Neural crest cell (in vitro differentiated cells): Measurements from ENCODE around the gene COLGALT1. TPM values are rescaled to one million over a fixed set of nuclear protein-coding genes. Genes with fewer than 3 reads are reported as not detected.
A peak's percentile ranks its signal among the peaks of the same experiment; 100 is the strongest.
"Not testable (repeated sequence)": the region's sequence is repeated elsewhere in the genome, so short reads cannot be mapped to it uniquely, and the experiment has no call there.

ENCODE experiments used
- DNase-seq: peaks from one replicate; pipeline ENCODE4 v3.0.0; 2021; ENCODE audit warnings: low read depth, mixed read lengths, low spot score
- H3K27ac Mint-ChIP-seq: one replicate; pipeline ENCODE4 v1.8.0; 2021; ENCODE audit warnings: mild to moderate bottlenecking, mixed read lengths; ENCODE audit not compliant: unreplicated experiment
- H3K27me3 Mint-ChIP-seq: 2 replicates; pipeline ENCODE4 v1.8.0; 2021; ENCODE audit warnings: low read depth, mild to moderate bottlenecking, mixed read lengths
- H3K36me3 Mint-ChIP-seq: 2 replicates; pipeline ENCODE4 v1.8.0; 2021; ENCODE audit warnings: low read depth, mild to moderate bottlenecking, mixed read lengths
- H3K4me1 Mint-ChIP-seq: 2 replicates; pipeline ENCODE4 v1.8.0; 2021; ENCODE audit warnings: mixed read lengths
- H3K4me3 Mint-ChIP-seq: one replicate; pipeline ENCODE4 v1.8.0; 2021; ENCODE audit warnings: mild to moderate bottlenecking, mixed read lengths
- H3K9me3 Mint-ChIP-seq: 2 replicates; pipeline ENCODE4 v1.8.0; 2021; ENCODE audit warnings: mixed read lengths
- total RNA-seq: library from RNA; stranded (reverse); gene quantifications from 2 replicates; pipeline ENCODE4 v1.2.1, GENCODE V29; 2021
- TF ChIP-seq, protein P1 (sequence below): fragments of 200-600 bp; sonication (generic); conservative IDR thresholded peaks from 2 replicates; pipeline ENCODE4 v1.5.0; 2021; ENCODE audit warnings: antibody characterized with exemption, mild to moderate bottlenecking

COLGALT1 gene
- total RNA-seq, 1 donor from 2014 or later = 81.7 TPM

DNA sequence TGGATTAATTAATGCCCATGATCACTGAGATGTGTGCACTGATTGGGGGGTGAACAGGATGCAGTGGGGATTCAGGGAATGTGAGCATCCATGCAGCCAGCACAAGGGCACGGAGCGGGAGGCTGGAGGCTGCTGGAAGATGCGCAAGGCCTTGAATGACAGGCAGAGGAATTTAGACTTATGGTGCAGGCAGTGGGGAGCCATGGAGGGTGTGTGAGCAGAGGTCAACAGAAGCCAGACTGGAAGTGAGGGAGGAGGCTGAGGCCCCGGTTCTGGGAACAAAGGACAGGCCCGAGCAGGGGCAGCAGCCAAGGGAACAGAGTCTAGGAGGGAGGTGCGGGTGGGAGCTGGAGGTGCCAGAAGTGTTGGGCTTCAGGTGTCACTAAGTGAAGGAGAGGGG, 7.3 kb upstream of the COLGALT1 start:
- no peaks in the 10 kb centered on the region for H3K27me3 Mint-ChIP-seq
- no peaks in the 10 kb centered on the region for H3K36me3 Mint-ChIP-seq
- TF ChIP-seq, protein P1, sequence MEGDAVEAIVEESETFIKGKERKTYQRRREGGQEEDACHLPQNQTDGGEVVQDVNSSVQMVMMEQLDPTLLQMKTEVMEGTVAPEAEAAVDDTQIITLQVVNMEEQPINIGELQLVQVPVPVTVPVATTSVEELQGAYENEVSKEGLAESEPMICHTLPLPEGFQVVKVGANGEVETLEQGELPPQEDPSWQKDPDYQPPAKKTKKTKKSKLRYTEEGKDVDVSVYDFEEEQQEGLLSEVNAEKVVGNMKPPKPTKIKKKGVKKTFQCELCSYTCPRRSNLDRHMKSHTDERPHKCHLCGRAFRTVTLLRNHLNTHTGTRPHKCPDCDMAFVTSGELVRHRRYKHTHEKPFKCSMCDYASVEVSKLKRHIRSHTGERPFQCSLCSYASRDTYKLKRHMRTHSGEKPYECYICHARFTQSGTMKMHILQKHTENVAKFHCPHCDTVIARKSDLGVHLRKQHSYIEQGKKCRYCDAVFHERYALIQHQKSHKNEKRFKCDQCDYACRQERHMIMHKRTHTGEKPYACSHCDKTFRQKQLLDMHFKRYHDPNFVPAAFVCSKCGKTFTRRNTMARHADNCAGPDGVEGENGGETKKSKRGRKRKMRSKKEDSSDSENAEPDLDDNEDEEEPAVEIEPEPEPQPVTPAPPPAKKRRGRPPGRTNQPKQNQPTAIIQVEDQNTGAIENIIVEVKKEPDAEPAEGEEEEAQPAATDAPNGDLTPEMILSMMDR = no peak
- H3K4me1 Mint-ChIP-seq = peaks cover 21% of the 10 kb centered on the region
- H3K27ac Mint-ChIP-seq = no peak overlapping the region
- H3K4me3 Mint-ChIP-seq = no peak overlapping the region
- no peak for DNase-seq
- no peaks in the 10 kb centered on the region for H3K9me3 Mint-ChIP-seq

- no peaks in the 10 kb centered on the region for H3K9me3 Mint-ChIP-seq
- peaks cover 23% of the 10 kb centered on the region for H3K4me1 Mint-ChIP-seq
- no peaks in the 10 kb centered on the region for H3K27me3 Mint-ChIP-seq
- no peak overlapping the region for H3K4me3 Mint-ChIP-seq
- no peak overlapping the region for H3K27ac Mint-ChIP-seq
- TF ChIP-seq, protein P1 = no peak
- no peaks in the 10 kb centered on the region for H3K36me3 Mint-ChIP-seq
- no peak for DNase-seq
These were observed 6.2 kb upstream of the COLGALT1 start for GRCh38 chr19:17549085-17549740.

DNA sequence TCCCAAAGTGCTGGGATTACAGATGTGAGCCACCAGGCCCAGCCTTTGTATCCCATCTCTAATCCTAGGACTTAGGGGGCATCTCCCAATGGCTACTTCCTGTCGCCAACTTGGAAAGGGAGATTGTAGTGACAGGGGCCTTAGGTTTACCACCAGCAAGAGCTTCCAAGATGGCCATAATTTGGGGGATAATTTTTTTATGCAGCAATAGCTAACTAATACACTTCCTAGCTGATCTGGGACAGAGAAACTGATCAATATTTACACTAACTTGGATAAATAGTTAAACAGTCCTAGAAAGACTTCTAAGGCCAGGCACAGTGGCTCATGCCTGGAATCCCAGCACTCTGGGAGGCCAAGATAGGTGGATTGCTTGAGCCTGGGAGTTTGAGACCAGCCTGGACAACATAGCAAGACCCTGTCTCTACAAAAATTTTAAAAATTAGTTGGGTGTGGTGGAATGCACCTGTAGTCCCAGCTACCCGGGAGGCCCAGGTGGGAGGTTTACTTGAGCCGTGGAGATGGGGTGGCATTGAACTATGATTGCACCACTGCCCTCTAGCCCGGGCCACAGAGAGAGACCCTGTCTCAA, 5.3 kb upstream of the COLGALT1 start:
- H3K36me3 Mint-ChIP-seq = no peaks in the 10 kb centered on the region
- peaks cover 25% of the 10 kb centered on the region for H3K4me1 Mint-ChIP-seq
- H3K27ac Mint-ChIP-seq = no peak overlapping the region
- no peak for DNase-seq
- H3K27me3 Mint-ChIP-seq = no peaks in the 10 kb centered on the region
- no peak overlapping the region for H3K4me3 Mint-ChIP-seq
- TF ChIP-seq, protein P1 = no peak
- no peaks in the 10 kb centered on the region for H3K9me3 Mint-ChIP-seq

- DNase-seq, H3K27me3 Mint-ChIP-seq, H3K27ac Mint-ChIP-seq, H3K36me3 Mint-ChIP-seq, H3K4me3 Mint-ChIP-seq, H3K9me3 Mint-ChIP-seq: not testable (repeated sequence)
- H3K4me1 Mint-ChIP-seq = peaks cover 23% of the 10 kb centered on the region
These were observed 2.7 kb upstream of the COLGALT1 start for GRCh38 chr19:17552735-17553134.

- no peak for DNase-seq
- Mint-ChIP-seq H3K4me3 (peak overlapping the region; percentile 24), H3K27ac (no peak overlapping the region), H3K4me1 (peaks cover 19% of the 10 kb centered on the region), H3K9me3 (no peaks in the 10 kb centered on the region), H3K36me3 (no peaks in the 10 kb centered on the region), H3K27me3 (no peaks in the 10 kb centered on the region)
- TF ChIP-seq, protein P1 = no peak
These were observed 2.2 kb upstream of the COLGALT1 start for GRCh38 chr19:17553256-17553655.

DNA sequence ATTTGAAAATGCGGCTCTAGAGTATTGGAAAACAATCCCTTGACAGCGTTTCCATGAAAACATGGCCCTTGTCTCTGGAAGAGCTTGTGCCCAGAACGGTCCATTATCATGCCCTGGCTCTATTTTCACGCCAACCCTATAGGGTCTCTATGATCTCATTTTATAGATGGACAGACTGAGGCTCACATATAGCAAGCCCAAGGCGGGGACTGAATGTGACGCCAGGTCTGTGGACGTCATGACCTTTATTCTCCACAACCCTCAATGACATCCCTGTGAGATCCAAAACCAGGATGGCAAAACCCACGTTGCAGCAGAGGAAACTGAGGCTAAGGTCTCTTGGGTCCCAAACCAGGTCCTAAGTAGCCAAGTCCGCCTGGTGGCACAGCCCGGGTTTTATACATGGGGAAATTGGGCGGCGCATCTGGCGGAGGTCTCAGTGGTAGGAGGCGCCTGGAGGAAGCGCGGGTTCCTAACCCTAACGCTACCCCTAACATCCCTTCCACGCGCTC, 425 bp upstream of the COLGALT1 start:
- DNase-seq = no peak
- TF ChIP-seq, protein P1 = no peak
- H3K4me3 Mint-ChIP-seq = peak overlapping the region; percentile 83
- H3K9me3 Mint-ChIP-seq = no peaks in the 10 kb centered on the region
- peaks cover 5% of the 10 kb centered on the region for H3K36me3 Mint-ChIP-seq
- peaks cover 19% of the 10 kb centered on the region for H3K4me1 Mint-ChIP-seq
- H3K27ac Mint-ChIP-seq = no peak overlapping the region
- no peaks in the 10 kb centered on the region for H3K27me3 Mint-ChIP-seq
